Nephron progenitor cell (in vitro differentiated cells): ENCODE data around the gene ZNF281.

Source experiments
- DNase-seq: peaks from one replicate; pipeline ENCODE4 v3.0.0; 2021
- H3K27ac Mint-ChIP-seq: 2 replicates; pipeline ENCODE4 v1.8.0; 2021; ENCODE audit warnings: mild to moderate bottlenecking, moderate library complexity, mixed read lengths
- H3K27me3 Mint-ChIP-seq: 2 replicates; pipeline ENCODE4 v1.8.0; 2021; ENCODE audit warnings: mild to moderate bottlenecking, low read depth, mixed read lengths; ENCODE audit not compliant: poor library complexity
- H3K36me3 Mint-ChIP-seq: 2 replicates; pipeline ENCODE4 v1.8.0; 2021; ENCODE audit warnings: low read depth, mixed read lengths
- H3K4me1 Mint-ChIP-seq: 2 replicates; pipeline ENCODE4 v1.8.0; 2021; ENCODE audit warnings: mixed read lengths
- H3K4me3 Mint-ChIP-seq: 2 replicates; pipeline ENCODE4 v1.8.0; 2021; ENCODE audit warnings: mild to moderate bottlenecking, moderate library complexity, mixed read lengths
- H3K9me3 Mint-ChIP-seq: 2 replicates; pipeline ENCODE4 v1.8.0; 2021; ENCODE audit warnings: mild to moderate bottlenecking, moderate library complexity, mixed read lengths
- TF ChIP-seq, protein P1 (sequence below): fragments of 200-600 bp; sonication (generic); IDR thresholded peaks from 2 replicates; pipeline ENCODE4 v1.5.0; 2021; ENCODE audit warnings: antibody characterized with exemption

Gene ZNF281

DNA sequence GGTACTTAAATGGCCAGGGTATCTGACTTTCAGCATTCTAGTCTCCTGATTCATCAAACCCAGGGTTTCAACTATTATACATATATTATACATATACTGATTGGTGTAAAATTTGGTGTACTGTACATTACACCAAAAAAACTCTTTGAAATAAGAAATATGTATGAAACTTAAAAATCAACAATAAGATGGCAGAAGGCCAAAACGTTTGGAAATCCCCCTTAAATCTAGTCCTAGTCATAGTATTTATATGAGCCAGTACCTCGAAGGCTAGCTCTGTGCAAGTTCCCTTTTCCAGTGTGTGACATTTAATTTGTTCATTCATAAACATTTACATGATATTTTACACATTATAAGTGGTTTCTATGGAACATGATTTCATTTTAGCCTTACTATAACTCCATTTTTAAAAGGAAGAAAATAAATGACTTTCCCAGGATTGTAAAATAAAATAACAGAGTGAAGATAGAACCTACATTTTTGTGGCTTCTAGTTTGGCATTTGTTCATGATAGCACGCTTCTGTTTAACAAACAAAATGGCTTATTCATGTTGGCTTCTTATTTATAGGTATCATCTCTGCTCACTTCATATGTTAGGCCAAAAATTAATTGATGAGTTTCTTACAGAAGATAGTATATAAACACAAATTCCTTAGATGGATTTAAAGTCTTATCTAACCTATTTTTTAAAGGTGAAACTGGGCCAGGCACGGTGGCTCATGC is 18.8 kb upstream of the ZNF281 start:
- Mint-ChIP-seq H3K27me3 (peaks cover 4% of the 10 kb centered on the region), H3K36me3 (peaks cover 6% of the 10 kb centered on the region), H3K27ac (no peak overlapping the region), H3K4me3 (no peak overlapping the region), H3K4me1 (no peaks in the 10 kb centered on the region), H3K9me3 (peaks cover 8% of the 10 kb centered on the region)
- DNase-seq = no peak
- TF ChIP-seq, protein P1, sequence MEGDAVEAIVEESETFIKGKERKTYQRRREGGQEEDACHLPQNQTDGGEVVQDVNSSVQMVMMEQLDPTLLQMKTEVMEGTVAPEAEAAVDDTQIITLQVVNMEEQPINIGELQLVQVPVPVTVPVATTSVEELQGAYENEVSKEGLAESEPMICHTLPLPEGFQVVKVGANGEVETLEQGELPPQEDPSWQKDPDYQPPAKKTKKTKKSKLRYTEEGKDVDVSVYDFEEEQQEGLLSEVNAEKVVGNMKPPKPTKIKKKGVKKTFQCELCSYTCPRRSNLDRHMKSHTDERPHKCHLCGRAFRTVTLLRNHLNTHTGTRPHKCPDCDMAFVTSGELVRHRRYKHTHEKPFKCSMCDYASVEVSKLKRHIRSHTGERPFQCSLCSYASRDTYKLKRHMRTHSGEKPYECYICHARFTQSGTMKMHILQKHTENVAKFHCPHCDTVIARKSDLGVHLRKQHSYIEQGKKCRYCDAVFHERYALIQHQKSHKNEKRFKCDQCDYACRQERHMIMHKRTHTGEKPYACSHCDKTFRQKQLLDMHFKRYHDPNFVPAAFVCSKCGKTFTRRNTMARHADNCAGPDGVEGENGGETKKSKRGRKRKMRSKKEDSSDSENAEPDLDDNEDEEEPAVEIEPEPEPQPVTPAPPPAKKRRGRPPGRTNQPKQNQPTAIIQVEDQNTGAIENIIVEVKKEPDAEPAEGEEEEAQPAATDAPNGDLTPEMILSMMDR = no peak

DNA sequence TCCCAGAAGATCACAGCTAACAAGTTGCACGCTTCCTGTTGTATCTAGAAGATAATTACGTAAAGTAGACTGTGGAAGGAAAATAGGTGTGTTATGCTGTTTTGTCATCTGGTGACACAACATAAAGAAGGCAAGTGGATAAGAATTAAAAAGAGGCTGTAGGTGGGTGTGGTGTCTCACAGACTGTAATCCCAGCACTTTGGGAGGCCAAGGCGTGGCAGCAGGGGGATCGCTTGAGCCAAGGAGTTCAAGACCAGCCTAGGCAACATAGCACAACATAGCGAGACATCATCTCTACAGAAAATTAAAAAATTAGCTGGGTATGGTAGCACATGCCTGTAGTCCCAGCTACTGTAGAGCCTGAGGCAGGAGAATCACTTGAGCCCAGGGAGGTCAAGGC is 17.9 kb upstream of the ZNF281 start:
- Mint-ChIP-seq H3K36me3 (peaks cover 3% of the 10 kb centered on the region), H3K4me3 (no peak overlapping the region), H3K27me3 (peaks cover 4% of the 10 kb centered on the region), H3K4me1 (no peaks in the 10 kb centered on the region), H3K9me3 (peaks cover 5% of the 10 kb centered on the region), H3K27ac (no peak overlapping the region)
- TF ChIP-seq, protein P1 = no peak
- no peak for DNase-seq

DNA sequence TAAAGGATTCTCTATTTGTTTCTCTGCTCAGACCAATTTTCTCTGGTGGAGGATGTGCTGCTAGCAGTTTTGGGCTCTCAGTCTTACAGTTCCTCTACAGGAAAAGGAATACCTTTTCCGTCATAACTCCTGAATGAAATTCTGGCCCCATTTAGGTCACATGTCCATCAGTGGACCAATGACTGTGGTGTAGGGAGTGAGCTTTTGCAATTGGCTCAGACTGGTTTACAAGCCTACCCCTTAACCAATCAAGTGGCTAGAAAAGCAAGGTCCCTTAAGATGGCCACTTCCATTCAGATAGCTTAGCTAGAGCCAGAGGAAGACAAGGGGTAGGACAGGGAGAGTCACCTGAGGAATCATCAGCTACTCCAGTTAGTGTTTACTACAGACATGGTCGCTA is 16.4 kb upstream of the ZNF281 start:
- Mint-ChIP-seq H3K4me3 (no peak overlapping the region), H3K27me3 (no peaks in the 10 kb centered on the region), H3K4me1 (no peaks in the 10 kb centered on the region), H3K36me3 (no peaks in the 10 kb centered on the region), H3K9me3 (peaks cover 4% of the 10 kb centered on the region), H3K27ac (no peak overlapping the region)
- DNase-seq = no peak
- TF ChIP-seq, protein P1 = no peak

DNA sequence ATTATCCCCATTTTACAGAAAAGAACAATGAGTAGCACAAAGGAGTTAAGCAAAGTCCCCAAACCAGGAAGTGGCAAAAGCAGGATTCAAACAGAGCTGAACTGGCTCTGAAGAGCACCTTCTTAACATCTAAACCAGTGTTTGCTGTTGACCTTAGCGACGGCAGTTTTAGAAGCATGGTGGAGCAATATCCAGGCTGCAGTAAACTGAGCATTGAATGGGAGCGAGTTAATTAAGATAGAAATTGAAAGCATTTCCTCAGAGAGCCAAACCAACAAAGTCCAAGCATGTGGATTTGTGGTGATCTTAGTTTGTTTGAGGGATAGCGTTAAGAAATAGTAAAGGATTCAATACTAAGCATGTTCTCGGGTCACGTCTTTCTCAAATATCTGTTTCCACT is 13.4 kb upstream of the ZNF281 start:
- H3K27me3 Mint-ChIP-seq = no peaks in the 10 kb centered on the region
- DNase-seq = no peak
- peaks cover 5% of the 10 kb centered on the region for H3K36me3 Mint-ChIP-seq
- no peak overlapping the region for H3K4me3 Mint-ChIP-seq
- H3K27ac Mint-ChIP-seq = no peak overlapping the region
- TF ChIP-seq, protein P1 = no peak
- no peaks in the 10 kb centered on the region for H3K4me1 Mint-ChIP-seq
- peaks cover 6% of the 10 kb centered on the region for H3K9me3 Mint-ChIP-seq

DNA sequence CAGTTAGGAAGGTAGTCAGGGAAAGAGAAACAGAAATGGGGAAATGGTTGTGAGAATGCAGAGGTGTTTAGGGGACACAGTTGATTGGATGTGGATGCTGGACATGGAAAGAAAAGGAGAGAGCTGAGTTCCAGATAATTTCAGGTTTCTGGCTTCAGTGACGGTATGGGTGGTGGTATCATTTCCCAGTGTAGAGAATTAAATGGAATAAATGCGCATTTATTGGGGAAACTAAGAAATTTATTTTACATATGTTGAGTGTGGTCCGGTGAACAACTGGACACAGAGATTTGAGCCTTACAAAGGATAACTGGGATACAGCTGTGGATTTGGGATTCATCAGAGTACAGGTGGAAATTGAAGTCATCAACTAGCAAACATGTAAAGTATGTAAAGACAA is 12.4 kb upstream of the ZNF281 start:
- TF ChIP-seq, protein P1 = no peak
- H3K4me1 Mint-ChIP-seq = no peaks in the 10 kb centered on the region
- DNase-seq = no peak
- peaks cover 13% of the 10 kb centered on the region for H3K36me3 Mint-ChIP-seq
- H3K27me3 Mint-ChIP-seq = no peaks in the 10 kb centered on the region
- no peak overlapping the region for H3K27ac Mint-ChIP-seq
- no peak overlapping the region for H3K4me3 Mint-ChIP-seq
- H3K9me3 Mint-ChIP-seq = peaks cover 11% of the 10 kb centered on the region
